ENCODE results near the gene DRAP1.
"Not testable (repeated sequence)": the region's sequence is repeated elsewhere in the genome, so short reads cannot be mapped to it uniquely, and the experiment has no call there.

DRAP1 gene

DNA sequence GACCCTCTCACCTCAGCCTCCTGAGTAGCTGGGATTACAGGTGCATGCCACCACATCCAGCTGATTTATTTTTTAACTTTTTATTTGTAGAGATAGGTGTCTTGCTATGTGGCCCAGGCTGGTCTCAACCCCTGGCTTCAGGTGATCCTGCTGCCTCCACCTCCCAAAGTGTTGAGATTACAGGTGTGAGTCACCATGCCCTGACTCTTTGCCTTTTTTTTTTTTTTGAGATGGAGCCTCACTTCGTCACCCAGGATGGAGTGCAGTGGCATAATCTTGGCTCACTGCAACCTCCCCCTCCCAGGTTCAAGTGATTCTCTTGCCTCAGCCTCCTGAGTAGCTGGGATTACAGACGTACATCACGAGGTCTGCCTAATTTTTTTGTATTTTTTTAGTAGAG lies 32.4 kb downstream of the DRAP1 start:
- H3K4me1 Mint-ChIP-seq (ENCODE audit: low read depth); H3K27me3 Mint-ChIP-seq; H3K4me3 Mint-ChIP-seq; H3K27ac Mint-ChIP-seq; H3K9me3 Mint-ChIP-seq (ENCODE audit: low read depth); H3K36me3 Mint-ChIP-seq: not testable (repeated sequence)

DNA sequence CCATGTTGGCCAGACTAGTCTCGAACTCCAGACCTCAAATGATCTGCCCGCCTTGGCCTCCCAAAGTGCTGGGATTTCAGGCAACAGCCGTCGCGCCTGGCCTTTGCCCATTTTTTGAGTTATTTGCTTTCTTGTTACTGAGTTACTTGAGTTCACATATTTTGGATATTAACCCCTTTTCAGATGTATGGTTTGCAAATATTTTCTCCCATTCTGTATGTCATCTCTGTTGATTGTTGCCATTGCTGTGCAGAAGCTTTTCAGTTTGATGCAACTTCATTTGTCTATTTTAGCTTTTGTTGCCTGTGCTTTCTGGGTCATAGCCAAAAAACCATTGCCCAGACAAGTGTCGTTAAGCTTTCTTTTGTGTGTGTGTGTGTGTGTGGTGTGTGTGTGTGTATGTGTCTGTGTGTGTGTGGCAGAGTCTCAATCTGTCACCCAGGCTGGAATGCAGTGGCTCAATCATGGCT lies 32.9 kb downstream of the DRAP1 start:
- no peaks in the 10 kb centered on the region for H3K36me3 Mint-ChIP-seq
- peaks cover 9% of the 10 kb centered on the region for H3K4me1 Mint-ChIP-seq (ENCODE audit: low read depth)
- H3K9me3 Mint-ChIP-seq (ENCODE audit: low read depth) = no peaks in the 10 kb centered on the region
- no peak overlapping the region for H3K4me3 Mint-ChIP-seq
- no peaks in the 10 kb centered on the region for H3K27me3 Mint-ChIP-seq
- no peak overlapping the region for H3K27ac Mint-ChIP-seq

DNA sequence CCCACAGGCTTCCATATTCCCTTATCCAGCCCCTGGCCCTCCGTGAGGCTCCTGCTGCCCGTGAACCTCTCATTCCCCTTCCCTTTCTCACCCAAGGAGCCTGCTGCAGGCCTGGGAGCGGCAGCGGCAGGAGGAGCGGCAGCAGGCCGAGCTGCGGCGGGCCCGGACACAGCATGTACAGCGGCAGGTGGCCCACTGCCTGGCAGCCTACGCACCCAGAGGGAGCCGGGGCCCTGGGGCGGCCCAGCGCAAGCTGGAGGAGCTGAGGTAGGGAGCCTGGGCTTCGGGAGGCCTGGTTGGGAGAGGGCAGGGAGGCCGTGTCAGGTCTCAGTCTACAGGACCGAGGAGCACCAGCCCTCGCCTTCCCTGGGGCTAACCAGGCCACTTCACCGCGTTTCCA lies 34.2 kb downstream of the DRAP1 start:
- Mint-ChIP-seq H3K9me3 (ENCODE audit: low read depth) (no peaks in the 10 kb centered on the region), H3K36me3 (no peaks in the 10 kb centered on the region), H3K4me3 (no peak overlapping the region), H3K27ac (no peak overlapping the region), H3K27me3 (no peaks in the 10 kb centered on the region), H3K4me1 (ENCODE audit: low read depth) (peaks cover 20% of the 10 kb centered on the region)

DNA sequence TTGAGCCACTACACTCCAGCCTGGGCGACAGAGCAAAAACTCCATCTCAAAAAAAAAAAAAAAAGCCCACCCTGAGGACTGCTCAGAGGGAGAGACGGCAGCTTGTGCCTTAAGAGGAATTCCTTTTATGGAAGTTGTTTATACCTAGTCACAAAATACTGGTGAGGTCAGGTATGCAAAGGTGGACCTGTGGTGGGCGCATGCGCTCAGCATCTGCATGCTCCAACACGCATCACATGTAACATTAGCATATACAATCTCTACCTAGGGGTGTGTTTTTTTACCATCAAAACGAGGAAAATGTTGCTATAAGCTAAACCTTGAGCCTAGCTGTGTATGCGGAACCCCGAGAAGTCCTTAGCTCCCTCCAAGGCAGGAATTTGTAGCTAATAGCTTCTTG lies 35.5 kb downstream of the DRAP1 start:
- Mint-ChIP-seq H3K27me3 (no peaks in the 10 kb centered on the region), H3K9me3 (ENCODE audit: low read depth) (no peaks in the 10 kb centered on the region), H3K4me3 (no peak overlapping the region), H3K36me3 (no peaks in the 10 kb centered on the region), H3K4me1 (ENCODE audit: low read depth) (peaks cover 20% of the 10 kb centered on the region), H3K27ac (no peak overlapping the region)

DNA sequence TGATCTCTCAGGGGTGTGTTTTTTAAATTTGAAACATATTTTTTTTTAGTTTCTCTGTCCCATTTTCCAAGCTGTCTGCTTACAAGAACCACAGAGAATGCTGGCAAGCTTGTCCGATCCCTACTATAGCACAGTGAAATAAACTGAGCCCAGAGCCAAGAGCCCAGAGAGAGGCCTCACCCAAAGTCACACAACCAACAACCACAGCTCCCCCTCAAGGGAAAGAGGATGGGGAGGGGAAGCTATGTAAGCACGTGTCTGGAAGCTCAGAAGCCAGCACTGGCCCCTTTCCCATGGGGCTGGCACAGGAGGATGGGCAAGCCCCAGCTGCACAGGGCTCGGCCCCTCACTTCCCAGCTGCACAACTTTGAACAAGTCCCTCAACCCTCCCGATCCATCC lies 39.1 kb downstream of the DRAP1 start:
- Mint-ChIP-seq H3K36me3 (peaks cover 6% of the 10 kb centered on the region), H3K27ac (peak overlapping the region; percentile 68), H3K4me3 (no peak overlapping the region), H3K9me3 (ENCODE audit: low read depth) (no peaks in the 10 kb centered on the region), H3K27me3 (no peaks in the 10 kb centered on the region), H3K4me1 (ENCODE audit: low read depth) (peaks cover 41% of the 10 kb centered on the region)

DNA sequence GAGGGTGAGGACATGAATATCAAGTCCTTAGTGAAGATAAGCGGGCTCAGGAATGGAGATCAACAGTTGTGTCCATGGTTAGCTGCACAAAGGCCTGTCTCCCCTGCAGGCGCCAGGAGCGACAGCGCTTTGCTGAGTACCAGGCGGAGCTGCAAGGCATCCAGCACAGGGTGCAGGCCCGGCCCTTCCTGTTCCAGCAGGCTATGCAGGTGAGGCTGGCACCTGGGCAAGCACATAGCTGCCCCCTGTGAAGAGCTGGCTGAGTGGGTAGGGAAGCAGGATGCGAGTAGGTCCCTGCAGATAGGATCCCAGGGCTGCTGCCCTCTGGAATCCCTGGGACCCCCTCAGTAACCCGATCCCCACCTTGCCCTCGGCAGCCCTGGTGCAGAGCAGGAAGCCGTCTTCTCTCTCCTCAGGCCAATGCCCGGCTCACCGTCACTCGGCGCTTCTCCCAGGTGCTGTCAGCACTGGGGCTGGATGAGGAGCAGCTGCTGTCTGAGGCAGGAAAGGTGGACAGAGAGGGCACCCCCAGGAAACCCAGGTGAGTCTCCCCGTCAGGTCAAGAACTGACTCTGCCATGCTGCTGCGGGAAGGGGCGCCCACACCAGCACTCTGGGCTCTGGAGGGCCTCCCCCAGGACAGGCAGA lies 39.7 kb downstream of the DRAP1 start:
- Mint-ChIP-seq H3K4me3 (no peak overlapping the region), H3K27me3 (no peaks in the 10 kb centered on the region), H3K4me1 (ENCODE audit: low read depth) (peaks cover 47% of the 10 kb centered on the region), H3K36me3 (peaks cover 6% of the 10 kb centered on the region), H3K9me3 (ENCODE audit: low read depth) (no peaks in the 10 kb centered on the region), H3K27ac (peak overlapping the region; percentile 46)

DNA sequence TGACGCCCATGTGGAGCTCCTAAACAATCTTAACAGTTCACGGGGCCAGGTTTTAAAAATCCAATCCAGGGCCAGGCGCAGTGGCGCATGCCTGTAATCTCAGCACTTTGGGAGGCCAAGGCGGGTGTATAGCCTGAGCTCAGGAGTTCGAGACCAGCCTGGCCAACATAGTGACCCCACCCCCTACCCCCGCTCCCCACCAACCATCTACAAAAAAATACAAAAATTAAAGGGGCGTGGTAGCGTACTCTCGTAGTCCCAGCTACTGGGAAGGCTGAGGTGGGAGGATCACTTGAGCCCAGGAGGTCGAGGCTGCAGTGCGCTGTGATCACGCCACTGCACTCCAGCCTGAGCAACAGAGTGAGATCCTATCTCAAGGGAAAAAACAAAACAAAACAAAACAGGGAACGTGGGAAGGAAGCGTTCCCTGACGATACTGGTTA lies 41.6 kb downstream of the DRAP1 start:
- Mint-ChIP-seq H3K9me3 (ENCODE audit: low read depth) (no peaks in the 10 kb centered on the region), H3K27me3 (no peaks in the 10 kb centered on the region), H3K27ac (peak overlapping the region; percentile 98), H3K4me1 (ENCODE audit: low read depth) (peaks cover 53% of the 10 kb centered on the region), H3K36me3 (peaks cover 6% of the 10 kb centered on the region), H3K4me3 (peak overlapping the region; percentile 93)

DNA sequence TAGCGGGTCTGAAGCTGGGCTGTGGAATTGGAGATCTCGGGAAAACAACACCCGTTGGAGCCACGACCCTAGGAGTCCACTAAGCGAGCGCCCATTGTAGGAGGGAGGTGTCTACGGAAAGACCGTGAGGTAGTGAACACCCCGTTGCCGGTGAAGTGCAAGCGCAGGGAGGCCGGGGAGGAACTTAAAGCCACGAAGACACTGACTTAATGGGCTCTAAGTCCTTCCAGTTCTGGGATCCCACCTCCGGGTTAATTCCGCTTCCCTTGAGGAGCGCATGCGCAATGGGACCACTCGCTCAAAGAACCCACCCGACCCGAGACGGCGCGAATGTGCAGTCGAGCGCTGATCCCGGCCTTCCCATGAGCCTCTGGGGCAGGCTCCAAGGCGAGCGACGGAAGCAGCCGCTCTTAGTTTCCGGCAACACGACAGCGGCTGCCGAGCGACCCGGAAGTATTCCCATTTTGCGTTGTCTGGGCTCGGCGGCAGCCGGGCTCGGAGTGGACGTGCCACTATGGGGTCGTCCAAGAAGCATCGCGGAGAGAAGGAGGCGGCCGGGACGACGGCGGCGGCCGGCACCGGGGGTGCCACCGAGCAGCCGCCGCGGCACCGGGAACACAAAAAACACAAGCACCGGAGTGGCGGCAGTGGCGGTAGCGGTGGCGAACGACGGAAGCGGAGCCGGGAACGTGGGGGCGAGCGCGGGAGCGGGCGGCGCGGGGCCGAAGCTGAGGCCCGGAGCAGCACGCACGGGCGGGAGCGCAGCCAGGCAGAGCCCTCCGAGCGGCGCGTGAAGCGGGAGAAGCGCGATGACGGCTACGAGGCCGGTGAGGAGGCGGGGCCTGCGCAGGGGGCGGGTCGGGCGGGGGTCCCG lies 42.3 kb downstream of the DRAP1 start, which contains the start of gene SART1:
TSS of gene SART1 (plus strand) at position 468 of the 874 bp plus-strand sequence. CDS start at position 515, 47 bp downstream.
- Mint-ChIP-seq H3K36me3 (peaks cover 6% of the 10 kb centered on the region), H3K4me1 (ENCODE audit: low read depth) (peaks cover 49% of the 10 kb centered on the region), H3K27ac (peak within 1 kb of the TSS; percentile 98), H3K4me3 (peak within 1 kb of the TSS; percentile 93), H3K9me3 (ENCODE audit: low read depth) (no peaks in the 10 kb centered on the region), H3K27me3 (no peaks in the 10 kb centered on the region)

DNA sequence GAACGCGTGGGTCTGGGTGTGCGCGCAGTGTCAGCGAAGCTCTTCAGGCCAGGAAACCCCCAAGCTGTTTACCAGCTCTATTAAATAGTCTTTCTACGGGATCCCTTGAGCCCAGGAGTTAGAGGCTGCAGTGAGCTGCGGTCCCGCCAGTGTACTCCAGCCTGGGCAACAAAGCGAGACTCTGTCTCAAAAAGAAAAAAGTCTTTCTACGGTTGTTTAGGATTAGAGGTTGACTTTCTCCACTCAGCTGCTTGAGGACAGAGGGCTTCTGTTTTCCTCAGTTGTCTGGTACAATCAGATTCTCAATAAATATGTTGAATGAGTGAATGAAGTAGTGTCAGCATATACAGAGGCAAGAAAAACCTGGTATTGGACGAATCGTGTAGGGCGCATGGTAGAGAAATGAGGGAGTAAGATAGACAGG lies 42.9 kb downstream of the DRAP1 start:
- Mint-ChIP-seq H3K27me3 (no peaks in the 10 kb centered on the region), H3K4me3 (peak overlapping the region; percentile 93), H3K4me1 (ENCODE audit: low read depth) (peaks cover 44% of the 10 kb centered on the region), H3K9me3 (ENCODE audit: low read depth) (no peaks in the 10 kb centered on the region), H3K27ac (peak overlapping the region; percentile 90), H3K36me3 (peaks cover 6% of the 10 kb centered on the region)

DNA sequence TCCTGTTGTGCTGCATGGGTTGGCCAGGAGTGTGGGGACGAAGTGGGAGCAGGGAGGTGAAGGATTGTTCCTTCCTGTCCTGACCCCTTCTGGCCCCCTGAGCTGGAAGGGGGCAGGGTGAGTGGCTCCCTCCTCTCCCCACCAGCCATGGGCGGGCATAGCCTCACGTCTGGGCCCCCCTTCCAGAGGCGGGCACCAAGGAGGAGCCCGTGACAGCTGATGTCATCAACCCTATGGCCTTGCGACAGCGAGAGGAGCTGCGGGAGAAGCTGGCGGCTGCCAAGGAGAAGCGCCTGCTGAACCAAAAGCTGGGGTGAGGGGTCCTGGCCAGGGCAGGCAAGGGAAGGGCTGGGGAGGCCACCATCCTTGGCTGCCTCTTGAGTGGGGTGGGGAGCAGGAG lies 45.7 kb downstream of the DRAP1 start:
- Mint-ChIP-seq H3K27ac (no peak overlapping the region), H3K27me3 (no peaks in the 10 kb centered on the region), H3K36me3 (peaks cover 6% of the 10 kb centered on the region), H3K9me3 (ENCODE audit: low read depth) (no peaks in the 10 kb centered on the region), H3K4me1 (ENCODE audit: low read depth) (peaks cover 34% of the 10 kb centered on the region), H3K4me3 (no peak overlapping the region)

DNA sequence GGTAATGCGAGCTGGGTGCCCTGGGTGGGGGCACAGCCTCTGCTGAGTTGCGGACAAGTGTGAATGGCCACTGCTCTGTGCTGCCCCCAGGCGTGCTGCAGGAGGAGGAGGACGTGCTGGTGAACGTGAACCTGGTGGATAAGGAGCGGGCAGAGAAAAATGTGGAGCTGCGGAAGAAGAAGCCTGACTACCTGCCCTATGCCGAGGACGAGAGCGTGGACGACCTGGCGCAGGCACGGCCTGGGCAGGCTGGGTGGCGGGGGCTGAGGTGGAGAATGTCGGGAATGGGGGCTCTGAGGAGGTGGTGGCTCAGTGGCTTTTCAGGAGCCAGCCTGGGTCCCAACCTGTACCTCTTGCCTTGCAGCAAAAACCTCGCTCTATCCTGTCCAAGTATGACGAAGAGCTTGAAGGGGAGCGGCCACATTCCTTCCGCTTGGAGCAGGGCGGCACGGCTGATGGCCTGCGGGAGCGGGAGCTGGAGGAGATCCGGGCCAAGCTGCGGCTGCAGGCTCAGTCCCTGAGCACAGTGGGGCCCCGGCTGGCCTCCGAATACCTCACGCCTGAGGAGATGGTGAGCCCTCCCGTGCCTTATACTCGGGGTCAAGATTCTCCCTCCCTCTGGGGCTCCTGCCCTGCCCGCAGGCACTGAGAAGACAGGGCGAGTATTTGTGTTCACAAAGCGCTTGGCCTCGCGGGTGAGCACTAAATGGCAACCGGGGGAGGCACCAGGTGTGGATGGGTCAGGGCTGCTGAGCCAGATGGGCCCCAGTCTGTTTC lies 46.9 kb downstream of the DRAP1 start:
- Mint-ChIP-seq H3K4me3 (no peak overlapping the region), H3K9me3 (ENCODE audit: low read depth) (no peaks in the 10 kb centered on the region), H3K4me1 (ENCODE audit: low read depth) (peaks cover 32% of the 10 kb centered on the region), H3K36me3 (peaks cover 8% of the 10 kb centered on the region), H3K27ac (no peak overlapping the region), H3K27me3 (no peaks in the 10 kb centered on the region)

DNA sequence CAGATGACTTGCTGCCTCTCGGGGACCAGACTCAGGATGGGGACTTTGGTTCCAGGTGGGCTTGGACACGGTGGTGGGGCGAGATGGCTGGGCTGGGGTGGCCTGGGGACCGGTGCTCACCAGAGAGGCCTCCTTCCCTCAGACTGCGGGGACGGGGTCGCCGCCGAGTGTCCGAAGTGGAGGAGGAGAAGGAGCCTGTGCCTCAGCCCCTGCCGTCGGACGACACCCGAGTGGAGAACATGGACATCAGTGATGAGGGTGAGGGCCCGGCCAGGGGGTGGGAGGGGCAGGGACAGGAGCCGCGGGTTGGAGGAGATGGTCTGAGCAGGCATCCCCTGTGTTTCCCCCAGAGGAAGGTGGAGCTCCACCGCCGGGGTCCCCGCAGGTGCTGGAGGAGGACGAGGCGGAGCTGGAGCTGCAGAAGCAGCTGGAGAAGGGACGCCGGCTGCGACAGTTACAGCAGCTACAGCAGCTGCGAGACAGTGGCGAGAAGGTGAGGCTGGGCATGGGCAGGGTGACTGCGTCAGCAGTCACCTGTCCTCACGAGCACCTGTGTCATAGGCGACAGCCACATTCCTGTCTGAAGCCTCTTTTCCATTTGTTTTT lies 48.2 kb downstream of the DRAP1 start:
- Mint-ChIP-seq H3K27me3 (no peaks in the 10 kb centered on the region), H3K9me3 (ENCODE audit: low read depth) (no peaks in the 10 kb centered on the region), H3K27ac (no peak overlapping the region), H3K4me1 (ENCODE audit: low read depth) (peaks cover 25% of the 10 kb centered on the region), H3K4me3 (no peak overlapping the region), H3K36me3 (peaks cover 5% of the 10 kb centered on the region)

DNA sequence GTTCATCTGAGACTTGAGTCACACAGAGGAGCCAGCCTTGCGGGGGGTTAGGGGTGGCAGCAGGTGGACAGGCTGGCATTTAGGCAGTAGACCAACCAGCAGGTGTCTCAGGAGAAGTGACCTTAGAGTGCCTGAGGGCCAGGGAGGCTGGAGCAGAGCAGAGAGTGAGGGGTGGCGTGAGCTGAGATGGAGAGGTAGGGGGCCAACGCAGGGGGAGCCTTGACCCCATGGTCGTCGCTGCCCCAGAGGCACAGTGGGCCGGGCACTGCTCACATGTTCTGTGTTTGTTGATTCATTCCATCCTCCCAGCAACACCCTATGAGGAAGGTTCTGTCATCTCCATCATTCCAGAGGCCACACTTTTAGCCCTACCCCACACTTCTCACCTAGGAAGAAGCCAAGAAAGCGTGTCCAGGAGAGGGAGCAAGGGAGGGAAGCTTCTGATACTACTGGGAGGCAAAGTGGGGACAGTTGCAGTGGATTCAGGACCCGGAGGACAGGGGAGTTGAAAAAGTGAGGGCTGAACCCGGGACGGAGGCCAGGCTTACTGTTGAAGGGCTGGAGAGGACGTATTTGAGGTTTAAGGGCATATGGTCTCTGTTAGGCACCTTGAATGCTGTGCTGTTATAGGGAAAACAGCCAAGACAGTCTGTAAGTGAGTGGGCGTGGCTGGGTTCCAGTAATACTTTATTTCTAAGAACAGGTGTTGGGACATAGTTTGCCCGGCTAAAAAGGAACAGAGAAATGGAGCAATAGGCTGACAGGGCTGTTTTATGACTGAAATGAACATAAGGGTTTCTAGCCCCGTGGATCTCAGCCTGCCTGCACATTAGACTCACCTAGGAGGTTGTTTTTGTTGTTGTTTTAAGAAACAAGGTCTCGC lies 49.6 kb downstream of the DRAP1 start:
- Mint-ChIP-seq H3K36me3 (peaks cover 5% of the 10 kb centered on the region), H3K27me3 (no peaks in the 10 kb centered on the region), H3K4me3 (no peak overlapping the region), H3K27ac (no peak overlapping the region), H3K4me1 (ENCODE audit: low read depth) (peaks cover 12% of the 10 kb centered on the region), H3K9me3 (ENCODE audit: low read depth) (no peaks in the 10 kb centered on the region)
